HUES64 (cell line): Measurements from ENCODE around the gene TXNDC11.

Experiments used
- H3K27ac ChIP-seq: 2 replicates; pipeline ENCODE4 v1.7.0; 2013; ENCODE audit warnings: low read depth, low read length, inconsistent platforms
- H3K27me3 ChIP-seq: 2 replicates; pipeline ENCODE4 v1.6.1; 2013; ENCODE audit warnings: mild to moderate bottlenecking, low read length; ENCODE audit not compliant: insufficient read depth
- H3K36me3 ChIP-seq: 2 replicates; pipeline ENCODE4 v1.6.1; 2013; ENCODE audit warnings: mild to moderate bottlenecking, low read length; ENCODE audit not compliant: insufficient read depth
- H3K4me1 ChIP-seq: 2 replicates; pipeline ENCODE4 v1.6.1; 2013; ENCODE audit warnings: mild to moderate bottlenecking, low read length, moderate library complexity; ENCODE audit not compliant: insufficient read depth
- H3K4me3 ChIP-seq: 2 replicates; pipeline ENCODE4 v1.5.1; 2013; ENCODE audit warnings: mild to moderate bottlenecking, low read length, moderate library complexity
- H3K9ac ChIP-seq: 2 replicates; pipeline ENCODE4 v1.6.1; 2013; ENCODE audit warnings: mild to moderate bottlenecking, low read depth, low read length
- H3K9me3 ChIP-seq: 2 replicates; pipeline ENCODE4 v1.6.1; 2013; ENCODE audit warnings: low read depth, low read length; ENCODE audit not compliant: insufficient read depth
- WGBS: fragments of 150-250, 120-280 bp; methylation state at CpG from one replicate; pipeline ENCODE4 v1.1.7; 2013; ENCODE audit warnings: missing lambda C conversion rate; 5-methylcytosine and 5-hydroxymethylcytosine counted together

The TXNDC11 gene

DNA sequence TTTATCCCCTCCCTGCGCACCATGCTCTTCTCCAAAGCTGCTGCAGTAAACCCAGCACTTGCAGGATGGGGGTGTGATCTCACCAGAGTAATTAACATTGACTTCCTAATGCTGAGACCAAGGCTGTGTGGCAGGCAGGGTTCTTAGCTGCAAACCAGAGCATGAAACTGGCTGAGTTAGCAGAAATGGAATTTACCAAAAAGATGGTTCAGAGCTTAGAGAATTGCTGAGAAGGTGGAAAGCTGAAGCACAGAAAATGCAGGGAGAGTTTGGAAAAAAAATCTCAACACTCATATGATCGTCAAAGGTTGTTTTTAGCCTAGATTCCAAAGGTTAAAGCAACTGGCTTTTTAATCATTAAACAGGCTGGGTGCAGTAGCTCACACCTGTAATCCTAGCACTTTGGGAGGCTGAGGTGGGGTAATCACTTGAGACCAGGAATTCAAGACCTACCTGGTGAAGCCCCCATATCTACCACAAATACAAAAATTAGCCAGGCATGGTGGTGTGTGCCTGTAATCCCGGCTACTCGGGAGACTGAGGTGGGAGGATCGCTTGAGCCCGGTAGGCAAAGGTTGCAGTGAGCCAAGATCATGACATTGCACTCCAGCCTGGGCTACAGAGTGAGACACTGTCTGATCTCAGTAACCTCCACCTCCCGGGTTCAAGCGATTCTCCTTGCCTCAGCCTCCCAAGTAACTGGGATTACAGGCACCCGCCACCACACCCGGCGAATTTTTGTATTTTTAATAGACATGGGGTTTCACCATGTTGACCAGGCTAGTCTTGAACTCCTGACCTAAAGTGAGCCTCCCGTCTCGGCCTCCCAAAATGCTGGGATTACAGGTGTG is 6.0 kb upstream of the TXNDC11 start:
- Histone ChIP-seq H3K4me1 (no peaks in the 10 kb centered on the region; the same call in 1 of the 2 replicates), H3K4me3 (no peak overlapping the region), H3K36me3 (peaks cover 41% of the 10 kb centered on the region), H3K27me3 (no peaks in the 10 kb centered on the region), H3K27ac (no peak overlapping the region), H3K9me3 (no peaks in the 10 kb centered on the region), H3K9ac (no peak overlapping the region)
- 93% methylated on average over 13 of the region's 13 CpGs for whole genome bisulfite sequencing

DNA sequence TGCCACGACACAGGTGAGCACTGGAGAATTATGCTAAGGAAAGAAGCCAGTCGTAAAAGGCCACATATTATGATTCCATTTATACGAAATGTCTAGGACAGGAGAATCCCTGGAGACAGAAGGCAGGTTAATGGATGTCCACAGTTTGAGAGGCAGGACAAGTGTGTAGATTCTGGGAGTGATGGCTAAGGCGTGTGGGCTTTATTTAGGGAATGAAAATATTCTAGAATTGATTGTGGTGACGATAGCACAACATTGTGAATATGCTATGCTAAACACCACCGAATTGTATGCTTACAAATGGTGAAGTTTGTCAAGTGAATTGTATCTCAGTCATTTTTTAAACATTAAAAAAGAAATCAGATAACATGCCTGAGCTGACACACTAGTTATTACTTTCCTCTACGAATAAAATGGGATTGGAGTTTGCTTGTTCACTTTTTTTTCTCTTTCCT is 5.3 kb upstream of the TXNDC11 start:
- Histone ChIP-seq H3K9ac (no peak overlapping the region), H3K4me1 (no peaks in the 10 kb centered on the region; the same call in 1 of the 2 replicates), H3K27ac (no peak overlapping the region), H3K4me3 (no peak overlapping the region), H3K9me3 (no peaks in the 10 kb centered on the region), H3K27me3 (no peaks in the 10 kb centered on the region), H3K36me3 (peaks cover 35% of the 10 kb centered on the region)
- WGBS: 94% methylated on average over 7 of the region's 7 CpGs

DNA sequence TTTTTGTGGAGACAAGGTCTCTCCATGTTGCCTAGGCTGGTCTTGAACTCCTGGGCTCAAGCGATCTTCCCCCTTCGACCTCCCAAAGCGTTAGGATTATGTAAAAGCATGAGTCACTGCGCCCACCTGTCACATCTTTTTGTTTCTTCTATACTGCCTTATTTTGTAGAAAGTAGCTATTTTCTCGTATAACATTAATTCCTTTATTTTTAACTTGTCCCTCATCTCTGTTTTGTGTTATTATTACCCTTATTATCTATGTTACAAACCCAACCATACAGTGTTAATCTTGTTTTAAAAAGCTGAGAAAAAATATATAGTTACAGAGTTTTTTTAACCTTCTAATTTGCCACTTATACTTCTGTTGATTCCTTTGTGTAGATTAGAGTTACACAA is 1.4 kb upstream of the TXNDC11 start:
- H3K9ac ChIP-seq: no peak overlapping the region
- H3K27me3 ChIP-seq: no peaks in the 10 kb centered on the region
- peaks cover 1% of the 10 kb centered on the region; the same call in 1 of the 2 replicates for H3K36me3 ChIP-seq
- no peak overlapping the region for H3K27ac ChIP-seq
- no peaks in the 10 kb centered on the region for H3K9me3 ChIP-seq
- WGBS: 83% methylated on average over 3 of the region's 5 CpGs
- no peak overlapping the region for H3K4me3 ChIP-seq
- H3K4me1 ChIP-seq: no peaks in the 10 kb centered on the region; the same call in 1 of the 2 replicates

DNA sequence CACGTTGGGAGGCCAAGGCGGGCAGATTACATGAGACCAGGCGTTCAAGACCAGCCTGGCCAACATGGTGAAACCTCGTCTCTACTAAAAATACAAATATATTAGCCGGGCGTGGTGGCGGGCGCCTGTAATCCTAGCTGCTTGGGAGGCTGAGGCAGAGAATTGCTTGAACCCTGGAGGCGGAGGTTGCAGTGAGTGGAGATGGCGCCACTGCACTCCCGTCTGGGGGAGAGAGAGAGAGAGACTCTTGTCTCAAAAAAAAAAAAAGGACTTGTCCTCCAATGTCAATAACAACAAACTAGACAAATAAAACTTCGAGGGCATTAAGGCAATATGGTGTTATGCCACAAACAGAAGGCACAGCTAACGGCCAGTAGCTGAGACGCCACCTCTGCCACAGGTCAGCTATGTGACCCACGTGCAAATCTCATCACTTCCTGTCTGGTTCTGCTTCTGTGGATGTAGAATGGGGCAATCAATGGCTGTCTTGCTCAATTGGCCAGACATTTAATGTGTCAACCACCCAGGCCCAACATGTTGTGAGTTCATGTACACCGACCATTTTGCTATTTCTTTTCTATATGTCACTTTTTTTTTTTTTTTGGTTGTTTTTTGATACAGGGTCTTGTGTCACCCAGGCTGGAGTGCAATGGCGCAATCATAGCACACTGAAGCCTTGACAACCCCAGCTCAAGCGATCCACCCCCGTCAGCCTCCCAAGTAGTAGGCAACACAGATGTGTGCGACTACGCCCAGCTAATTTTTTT is 834 bp upstream of the TXNDC11 start:
- Histone ChIP-seq H3K27me3 (no peaks in the 10 kb centered on the region), H3K27ac (peak overlapping the region; percentile 83; the same call in 1 of the 2 replicates), H3K9me3 (no peaks in the 10 kb centered on the region), H3K36me3 (no peaks in the 10 kb centered on the region), H3K4me1 (no peaks in the 10 kb centered on the region; the same call in 1 of the 2 replicates), H3K4me3 (peak overlapping the region; percentile 78), H3K9ac (peak overlapping the region; percentile 90)
- 75% methylated on average over 19 of the region's 21 CpGs for WGBS

DNA sequence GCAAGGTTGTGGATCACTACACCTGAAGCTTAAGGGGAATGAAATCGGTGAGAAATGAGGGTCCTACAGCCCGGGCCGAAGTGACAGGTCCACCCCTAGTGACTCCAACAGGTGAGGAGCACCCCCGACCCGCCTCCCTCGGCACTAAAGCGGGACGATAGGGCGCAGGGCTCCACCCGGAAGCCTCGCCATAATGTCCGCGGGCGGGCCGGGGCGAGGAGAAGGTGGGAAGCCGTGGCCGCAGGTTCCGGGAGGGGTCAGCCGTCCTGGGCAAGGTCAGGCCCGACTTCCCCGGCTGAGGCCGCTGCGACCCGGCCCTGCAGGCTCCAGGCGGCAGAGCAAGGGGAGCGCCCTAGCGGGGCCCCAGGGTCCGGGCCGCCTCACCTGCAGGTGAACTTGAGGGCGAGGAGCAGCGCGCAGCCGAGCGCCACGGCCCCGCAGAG is 543 bp downstream of the TXNDC11 start:
- Histone ChIP-seq H3K4me1 (no peaks in the 10 kb centered on the region; the same call in 1 of the 2 replicates), H3K36me3 (peaks cover 11% of the 10 kb centered on the region), H3K27me3 (no peaks in the 10 kb centered on the region), H3K9ac (peak overlapping the region; percentile 92), H3K4me3 (peak overlapping the region; percentile 78), H3K27ac (peak overlapping the region; percentile 81), H3K9me3 (no peaks in the 10 kb centered on the region)
- WGBS: under 1% methylated on average over 37 of the region's 37 CpGs

DNA sequence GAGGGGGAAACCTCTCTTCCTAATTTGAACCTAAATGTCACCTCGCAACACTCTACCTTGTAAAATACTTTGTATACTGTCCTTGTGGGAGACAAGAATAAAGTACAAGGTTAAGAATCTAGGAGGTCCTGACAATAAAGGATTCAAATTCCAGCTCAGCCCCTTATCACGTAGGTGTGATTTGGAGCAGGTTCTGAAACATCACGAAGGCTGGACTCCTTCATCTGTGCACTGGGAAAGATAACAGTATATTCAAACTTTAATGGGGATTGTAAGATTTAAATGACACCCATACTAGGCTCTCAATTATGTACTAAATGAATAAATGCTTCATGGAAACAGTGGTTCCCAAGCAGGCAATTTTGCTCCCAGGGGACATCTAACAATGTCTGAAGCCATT is 2.1 kb downstream of the TXNDC11 start:
- no peaks in the 10 kb centered on the region for H3K9me3 ChIP-seq
- no peaks in the 10 kb centered on the region; the same call in 1 of the 2 replicates for H3K4me1 ChIP-seq
- H3K9ac ChIP-seq: no peak overlapping the region
- no peak overlapping the region for H3K4me3 ChIP-seq
- no peak overlapping the region for H3K27ac ChIP-seq
- 93% methylated on average over 2 of the region's 3 CpGs for WGBS
- H3K27me3 ChIP-seq: no peaks in the 10 kb centered on the region
- peaks cover 26% of the 10 kb centered on the region for H3K36me3 ChIP-seq

DNA sequence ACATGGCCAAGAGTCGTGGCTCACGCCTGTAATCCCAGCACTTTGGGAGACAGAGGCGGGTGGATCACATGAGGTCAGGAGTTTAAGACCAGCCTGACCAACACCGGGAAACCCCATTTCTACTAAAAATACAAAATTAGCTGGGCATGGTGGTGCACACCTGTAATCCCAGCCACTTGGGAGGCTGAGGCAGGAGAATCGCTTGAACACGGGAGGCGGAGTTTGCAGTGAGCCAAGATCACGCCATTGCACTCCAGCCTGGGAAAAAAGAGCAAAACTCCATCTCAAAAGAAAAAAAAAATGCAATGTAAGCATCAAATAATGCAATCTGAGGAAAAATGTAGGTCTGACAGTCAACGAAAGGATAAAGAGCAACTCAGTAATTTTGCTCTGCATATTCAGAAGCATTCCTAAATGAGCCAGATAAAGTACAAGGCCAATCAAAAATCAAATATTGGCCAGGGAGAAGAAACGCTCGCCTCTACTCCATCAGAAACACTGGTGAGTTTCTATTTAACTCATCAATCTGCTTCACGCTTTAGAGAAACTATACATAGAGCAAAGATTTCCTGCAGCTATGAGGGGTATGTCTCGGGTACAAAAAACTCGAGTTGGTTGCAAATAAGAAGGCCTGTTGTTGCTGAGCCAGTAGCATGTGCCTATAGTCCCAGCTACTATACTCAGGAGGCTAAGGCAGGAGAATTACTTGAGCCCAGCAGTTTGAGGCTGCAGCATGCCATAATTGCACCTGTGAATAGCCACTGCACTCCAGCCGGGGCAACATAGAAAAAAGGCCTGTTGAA is 3.7 kb downstream of the TXNDC11 start:
- Histone ChIP-seq H3K27me3 (no peaks in the 10 kb centered on the region), H3K9me3 (no peaks in the 10 kb centered on the region), H3K4me1 (no peaks in the 10 kb centered on the region), H3K9ac (no peak overlapping the region), H3K27ac (no peak overlapping the region), H3K4me3 (no peak overlapping the region), H3K36me3 (peaks cover 42% of the 10 kb centered on the region)
- WGBS: 95% methylated on average over 15 of the region's 15 CpGs

DNA sequence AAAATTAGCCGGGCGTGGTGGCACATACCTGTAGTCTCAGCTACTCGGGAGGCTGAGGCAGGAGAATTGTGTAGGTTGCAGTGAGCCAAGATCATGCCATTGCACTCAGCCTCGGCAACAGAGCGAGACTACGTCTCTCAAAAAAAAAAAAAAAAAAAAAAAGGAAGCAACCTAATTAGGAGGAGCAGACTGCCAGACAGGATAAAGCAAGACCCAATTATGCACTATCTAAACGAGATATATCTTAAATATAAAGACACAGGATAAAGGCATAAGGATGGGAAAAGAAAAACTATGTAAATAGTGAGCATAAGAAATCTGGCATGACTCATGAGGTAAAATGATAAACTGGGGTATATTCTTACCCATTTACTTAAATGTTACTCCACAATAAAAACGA is 4.9 kb downstream of the TXNDC11 start:
- H3K27me3 ChIP-seq: no peaks in the 10 kb centered on the region
- H3K27ac ChIP-seq: no peak overlapping the region
- H3K4me1 ChIP-seq: no peaks in the 10 kb centered on the region
- no peak overlapping the region for H3K4me3 ChIP-seq
- peaks cover 50% of the 10 kb centered on the region for H3K36me3 ChIP-seq
- 96% methylated on average over 6 of the region's 8 CpGs for WGBS
- no peak overlapping the region for H3K9ac ChIP-seq
- no peaks in the 10 kb centered on the region for H3K9me3 ChIP-seq

DNA sequence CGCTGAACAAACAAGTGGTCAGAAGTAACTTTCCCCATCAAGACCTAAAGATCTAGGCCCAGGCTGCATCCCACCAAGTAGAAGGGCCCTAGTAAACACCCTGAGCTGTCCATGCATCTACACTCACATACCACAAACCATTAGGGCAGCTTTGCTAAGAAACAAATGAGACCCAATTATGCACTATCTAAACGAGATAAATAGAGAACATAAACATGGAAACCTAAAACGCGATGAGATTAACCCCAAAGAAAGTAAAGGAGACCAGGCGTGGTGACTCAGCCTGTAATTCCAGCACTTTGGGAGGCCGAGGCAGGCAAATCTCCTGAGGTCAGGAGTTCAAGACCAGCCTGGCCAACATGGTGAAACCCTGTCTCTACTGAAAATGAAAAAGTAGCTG is 5.8 kb downstream of the TXNDC11 start:
- no peak overlapping the region for H3K27ac ChIP-seq
- WGBS: 89% methylated on average over 6 of the region's 6 CpGs
- no peak overlapping the region for H3K4me3 ChIP-seq
- peaks cover 58% of the 10 kb centered on the region for H3K36me3 ChIP-seq
- no peaks in the 10 kb centered on the region for H3K4me1 ChIP-seq
- no peaks in the 10 kb centered on the region for H3K9me3 ChIP-seq
- no peak overlapping the region for H3K9ac ChIP-seq
- H3K27me3 ChIP-seq: no peaks in the 10 kb centered on the region

DNA sequence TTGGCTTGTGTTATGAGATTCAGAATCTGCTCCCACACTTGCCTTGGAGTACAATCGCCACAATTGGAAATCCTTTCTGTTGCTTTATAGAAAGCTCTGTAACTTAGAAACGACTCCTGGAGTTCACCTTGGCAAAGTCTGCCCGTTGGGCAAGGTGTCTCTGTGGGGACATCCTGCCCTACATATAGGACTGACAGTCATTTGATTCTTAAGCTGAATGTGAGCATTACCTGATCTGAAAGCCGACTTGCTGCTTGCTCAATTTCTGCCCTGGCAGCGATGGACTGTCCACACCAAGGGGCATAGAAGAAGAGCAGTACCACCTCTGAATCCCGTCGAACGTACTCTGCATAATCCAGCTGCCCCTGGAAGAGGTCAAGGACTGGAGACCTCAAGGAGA is 6.9 kb downstream of the TXNDC11 start:
- Histone ChIP-seq H3K4me1 (no peaks in the 10 kb centered on the region), H3K27me3 (no peaks in the 10 kb centered on the region), H3K9me3 (no peaks in the 10 kb centered on the region), H3K9ac (no peak overlapping the region), H3K4me3 (no peak overlapping the region), H3K36me3 (peaks cover 69% of the 10 kb centered on the region), H3K27ac (no peak overlapping the region)
- 93% methylated on average over 8 of the region's 8 CpGs for WGBS
